ENCODE data around the gene RSPH3.
A peak's percentile ranks its signal among the peaks of the same experiment; 100 is the strongest.
"Not testable (repeated sequence)": the region's sequence is repeated elsewhere in the genome, so short reads cannot be mapped to it uniquely, and the experiment has no call there.

Gene RSPH3

GRCh38 chr6:158991017-158991723 is 8.8 kb downstream of the RSPH3 start:
- Histone ChIP-seq H3K9me2 (replicated peaks; ENCODE audit: control insufficient read depth, low read length) (no peaks in the 10 kb centered on the region), H3K27ac (ENCODE audit: low read depth, low read length) (no peak overlapping the region), H3K79me2 (ENCODE audit: control insufficient read depth, low read length) (no peaks in the 10 kb centered on the region), H3K27me3 (ENCODE audit: control insufficient read depth, low read length) (no peaks in the 10 kb centered on the region), H3K9me3 (ENCODE audit: control insufficient read depth, insufficient read depth, low read length) (no peaks in the 10 kb centered on the region), H3F3A (ENCODE audit: control insufficient read depth, insufficient read depth) (no peaks in the 10 kb centered on the region), H3K4me1 (ENCODE audit: control insufficient read depth, low read length) (peaks cover 8% of the 10 kb centered on the region), H4K20me1 (ENCODE audit: control insufficient read depth, insufficient read depth, low read depth, low read length) (no peaks in the 10 kb centered on the region), H3K4me3 (ENCODE audit: low read length) (no peak overlapping the region), H3K4me2 (ENCODE audit: low read length) (no peak overlapping the region), H3K36me3 (ENCODE audit: control insufficient read depth, low read length) (no peaks in the 10 kb centered on the region)
- TF ChIP-seq EZH2phosphoT487 (IDR thresholded peaks at IDR 0.05; ENCODE audit: borderline replicate concordance, low read length) (no peak), CTCF (IDR thresholded peaks at IDR 0.05; ENCODE audit: low read depth, low read length, poor library complexity, severe bottlenecking) (peak; percentile 54)

GRCh38 chr6:158989711-158990110 is 10.3 kb downstream of the RSPH3 start:
- H3K9me2 ChIP-seq (replicated peaks; ENCODE audit: control insufficient read depth, low read length); H3K4me1 ChIP-seq (ENCODE audit: control insufficient read depth, low read length); H3K9me3 ChIP-seq (ENCODE audit: control insufficient read depth, insufficient read depth, low read length); H3K27me3 ChIP-seq (ENCODE audit: control insufficient read depth, low read length); H3K4me2 ChIP-seq (ENCODE audit: low read length); H3K27ac ChIP-seq (ENCODE audit: low read depth, low read length); H4K20me1 ChIP-seq (ENCODE audit: control insufficient read depth, insufficient read depth, low read depth, low read length); H3K4me3 ChIP-seq (ENCODE audit: low read length); H3F3A ChIP-seq (ENCODE audit: control insufficient read depth, insufficient read depth); H3K36me3 ChIP-seq (ENCODE audit: control insufficient read depth, low read length); H3K79me2 ChIP-seq (ENCODE audit: control insufficient read depth, low read length): not testable (repeated sequence)

GRCh38 chr6:158988477-158988876 is 11.5 kb downstream of the RSPH3 start:
- H3K36me3 ChIP-seq (ENCODE audit: control insufficient read depth, low read length), result no peaks in the 10 kb centered on the region
- H3K79me2 ChIP-seq (ENCODE audit: control insufficient read depth, low read length), result no peaks in the 10 kb centered on the region
- no peaks in the 10 kb centered on the region for H3K9me2 ChIP-seq (replicated peaks; ENCODE audit: control insufficient read depth, low read length)
- no peaks in the 10 kb centered on the region for H3K9me3 ChIP-seq (ENCODE audit: control insufficient read depth, insufficient read depth, low read length)
- H3K4me1 ChIP-seq (ENCODE audit: control insufficient read depth, low read length), result peaks cover 8% of the 10 kb centered on the region
- no peak overlapping the region for H3K27ac ChIP-seq (ENCODE audit: low read depth, low read length)
- H3K4me2 ChIP-seq (ENCODE audit: low read length), result no peak overlapping the region
- TF ChIP-seq EZH2phosphoT487 (IDR thresholded peaks at IDR 0.05; ENCODE audit: borderline replicate concordance, low read length) (no peak), CTCF (IDR thresholded peaks at IDR 0.05; ENCODE audit: low read depth, low read length, poor library complexity, severe bottlenecking) (no peak)
- H3F3A ChIP-seq (ENCODE audit: control insufficient read depth, insufficient read depth), result no peaks in the 10 kb centered on the region
- no peaks in the 10 kb centered on the region for H3K27me3 ChIP-seq (ENCODE audit: control insufficient read depth, low read length)
- H3K4me3 ChIP-seq (ENCODE audit: low read length), result no peak overlapping the region
- no peaks in the 10 kb centered on the region for H4K20me1 ChIP-seq (ENCODE audit: control insufficient read depth, insufficient read depth, low read depth, low read length)

GRCh38 chr6:158987657-158988056 is 12.3 kb downstream of the RSPH3 start:
- no peaks in the 10 kb centered on the region for H3K9me2 ChIP-seq (replicated peaks; ENCODE audit: control insufficient read depth, low read length)
- no peaks in the 10 kb centered on the region for H4K20me1 ChIP-seq (ENCODE audit: control insufficient read depth, insufficient read depth, low read depth, low read length)
- H3F3A ChIP-seq (ENCODE audit: control insufficient read depth, insufficient read depth), result no peaks in the 10 kb centered on the region
- TF ChIP-seq EZH2phosphoT487 (IDR thresholded peaks at IDR 0.05; ENCODE audit: borderline replicate concordance, low read length) (no peak), CTCF (IDR thresholded peaks at IDR 0.05; ENCODE audit: low read depth, low read length, poor library complexity, severe bottlenecking) (no peak)
- H3K27me3 ChIP-seq (ENCODE audit: control insufficient read depth, low read length), result no peaks in the 10 kb centered on the region
- no peaks in the 10 kb centered on the region for H3K9me3 ChIP-seq (ENCODE audit: control insufficient read depth, insufficient read depth, low read length)
- H3K79me2 ChIP-seq (ENCODE audit: control insufficient read depth, low read length), result no peaks in the 10 kb centered on the region
- peaks cover 8% of the 10 kb centered on the region for H3K4me1 ChIP-seq (ENCODE audit: control insufficient read depth, low read length)
- no peak overlapping the region for H3K4me3 ChIP-seq (ENCODE audit: low read length)
- no peaks in the 10 kb centered on the region for H3K36me3 ChIP-seq (ENCODE audit: control insufficient read depth, low read length)
- no peak overlapping the region for H3K4me2 ChIP-seq (ENCODE audit: low read length)
- no peak overlapping the region for H3K27ac ChIP-seq (ENCODE audit: low read depth, low read length)
